ENCODE measurements around the gene TMC1.

DNA sequence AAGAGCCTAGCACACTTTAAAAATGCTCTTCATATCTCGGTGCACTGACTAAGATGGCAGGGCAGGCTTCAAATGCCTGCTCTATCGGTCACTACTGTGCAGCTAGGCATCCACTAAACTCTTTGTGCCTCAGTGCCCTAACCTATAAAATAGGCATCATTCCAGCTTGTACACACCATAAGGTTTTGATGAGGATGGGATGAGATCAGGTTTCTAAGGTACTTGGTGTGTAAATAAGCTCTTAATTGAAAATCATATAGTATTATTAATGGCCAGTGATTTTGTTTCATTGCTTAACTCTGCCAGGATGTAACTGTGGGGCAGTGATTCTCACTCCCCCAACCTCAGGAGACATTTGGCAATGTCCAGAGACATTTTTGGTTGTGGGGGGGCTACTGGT, 352.9 kb downstream of the TMC1 start:
- TF ChIP-seq, protein P1, sequence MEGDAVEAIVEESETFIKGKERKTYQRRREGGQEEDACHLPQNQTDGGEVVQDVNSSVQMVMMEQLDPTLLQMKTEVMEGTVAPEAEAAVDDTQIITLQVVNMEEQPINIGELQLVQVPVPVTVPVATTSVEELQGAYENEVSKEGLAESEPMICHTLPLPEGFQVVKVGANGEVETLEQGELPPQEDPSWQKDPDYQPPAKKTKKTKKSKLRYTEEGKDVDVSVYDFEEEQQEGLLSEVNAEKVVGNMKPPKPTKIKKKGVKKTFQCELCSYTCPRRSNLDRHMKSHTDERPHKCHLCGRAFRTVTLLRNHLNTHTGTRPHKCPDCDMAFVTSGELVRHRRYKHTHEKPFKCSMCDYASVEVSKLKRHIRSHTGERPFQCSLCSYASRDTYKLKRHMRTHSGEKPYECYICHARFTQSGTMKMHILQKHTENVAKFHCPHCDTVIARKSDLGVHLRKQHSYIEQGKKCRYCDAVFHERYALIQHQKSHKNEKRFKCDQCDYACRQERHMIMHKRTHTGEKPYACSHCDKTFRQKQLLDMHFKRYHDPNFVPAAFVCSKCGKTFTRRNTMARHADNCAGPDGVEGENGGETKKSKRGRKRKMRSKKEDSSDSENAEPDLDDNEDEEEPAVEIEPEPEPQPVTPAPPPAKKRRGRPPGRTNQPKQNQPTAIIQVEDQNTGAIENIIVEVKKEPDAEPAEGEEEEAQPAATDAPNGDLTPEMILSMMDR (IDR thresholded peaks at IDR 0.05; ENCODE audit: low read depth, low read length) = no peak
- no peak for TF ChIP-seq POLR2A (IDR thresholded peaks at IDR 0.05; ENCODE audit: extremely low read depth, insufficient read length)

All from NB4 (cell line).